Activated naive CD4-positive, alpha-beta T cell treated with anti-CD3 and anti-CD28 coated beads, Interleukin-2, amount 50 U/mL, for 72 hours (primary cell): ENCODE data around the gene SLC6A11. TPM values are rescaled to one million over a fixed set of nuclear protein-coding genes. Genes with fewer than 3 reads are reported as not detected.

Source experiments
- ATAC-seq, 2 donors: fragments of 150-1000 bp; cut with Tn5 transposase; 2 replicates each; pipeline ENCODE4 v1.10.0; 2021; ENCODE audit warnings: mild to moderate bottlenecking in 2 of 2, moderate library complexity in 2 of 2
- DNase-seq, 2 donors: peaks; one replicate each; pipeline ENCODE4 v3.0.0; 2021 to 2022; ENCODE audit warnings: low spot score in 2 of 2
- H3K27ac Mint-ChIP-seq, 2 donors: one replicate each; pipeline ENCODE4 v1.8.0; 2022; ENCODE audit warnings: mild to moderate bottlenecking in 2 of 2, mixed read lengths in 2 of 2
- H3K36me3 Mint-ChIP-seq, 2 donors: one replicate each; pipeline ENCODE4 v1.8.0; 2022; ENCODE audit warnings: mixed read lengths in 2 of 2
- H3K9me3 Mint-ChIP-seq, 2 donors: one replicate each; pipeline ENCODE4 v1.8.0; 2022; ENCODE audit warnings: mixed read lengths in 2 of 2
- total RNA-seq, 2 donors: library from RNA; stranded (reverse); gene quantifications; one replicate each; pipeline ENCODE4 v1.2.3, GENCODE V29; 2022

The SLC6A11 gene
- total RNA-seq, 2 donors from 2014 or later, result not detected

DNA sequence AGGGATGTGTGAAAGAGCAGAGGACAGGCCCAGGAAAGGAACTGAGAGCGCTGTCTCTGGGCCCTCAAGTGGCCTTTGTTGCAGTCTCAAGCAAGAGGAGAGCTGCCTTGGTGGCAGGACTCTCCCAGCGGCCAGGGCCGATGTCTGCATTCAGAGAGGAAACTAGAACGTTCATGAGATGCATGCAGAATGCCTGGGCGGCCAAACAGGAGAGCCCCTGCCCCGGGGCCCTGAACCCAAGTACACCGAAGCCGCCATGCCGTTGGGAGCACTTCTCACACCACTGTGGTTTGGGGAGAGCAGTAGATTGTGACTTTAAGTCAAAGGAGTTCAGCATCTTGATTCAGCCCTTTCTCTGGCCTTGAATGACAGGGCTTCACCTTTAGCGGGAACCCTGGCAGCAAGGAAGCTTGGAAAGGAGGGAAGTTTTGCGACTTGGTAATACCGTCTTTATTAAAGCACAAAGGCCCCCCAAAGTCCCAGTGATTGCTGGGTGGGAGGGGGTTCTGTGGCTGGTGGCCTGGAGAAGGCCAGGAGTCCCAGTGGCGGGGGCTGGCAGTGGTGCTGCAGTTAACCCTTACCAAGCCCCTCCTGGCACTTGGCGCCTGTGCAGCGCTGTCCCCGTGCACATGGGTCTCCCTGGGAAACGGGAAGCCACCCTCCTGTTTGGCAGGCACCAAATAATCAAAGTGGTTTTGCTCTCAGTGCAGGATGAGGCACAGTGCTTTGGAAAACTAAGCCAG, 36.2 kb downstream of the SLC6A11 start:
- Mint-ChIP-seq H3K9me3 (no peaks in the 10 kb centered on the region), H3K36me3 (no peaks in the 10 kb centered on the region), H3K27ac (peak overlapping the region in 1 of 2 donors; percentile 20)
- DNase-seq (no peak), ATAC-seq (no peak)

DNA sequence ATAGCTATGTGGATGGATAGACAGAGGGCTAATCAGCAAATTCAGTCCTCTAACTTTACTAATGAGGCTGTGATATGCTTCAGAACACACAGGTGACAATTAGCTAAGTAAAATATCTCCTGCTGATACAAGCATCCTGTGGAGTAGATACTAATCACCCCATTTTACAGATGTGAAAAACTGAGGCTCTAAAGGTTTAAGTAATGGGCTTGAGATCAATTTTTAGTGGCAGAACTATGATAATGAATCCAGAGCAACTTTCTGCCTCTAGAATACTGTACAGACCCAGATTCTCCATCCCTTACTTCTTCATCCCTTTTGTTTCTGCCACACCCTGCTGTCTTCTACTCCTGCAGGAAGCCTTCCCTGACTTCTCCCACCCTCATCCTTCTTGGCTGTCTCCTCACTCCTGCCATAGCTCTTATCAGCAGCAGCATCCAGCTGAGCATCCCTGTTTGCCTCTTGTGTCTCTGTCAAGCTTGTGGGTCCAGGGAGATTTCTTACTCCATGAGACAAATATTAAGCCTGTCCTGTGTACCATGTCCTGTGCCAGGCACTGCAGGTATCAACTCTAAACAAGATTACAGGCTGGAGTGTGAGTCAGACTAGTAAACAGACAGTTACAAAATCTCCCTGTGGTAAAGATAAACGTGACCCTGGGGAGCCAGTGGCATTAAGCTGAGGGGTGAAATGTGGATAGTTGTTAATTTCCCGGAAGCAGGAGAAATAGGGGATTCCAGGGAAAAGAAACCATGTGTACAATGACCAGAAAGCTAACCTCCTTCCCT, 39.2 kb downstream of the SLC6A11 start:
- H3K27ac Mint-ChIP-seq, result no peak overlapping the region
- DNase-seq, result no peak
- no peak for ATAC-seq
- H3K9me3 Mint-ChIP-seq, result no peaks in the 10 kb centered on the region
- H3K36me3 Mint-ChIP-seq, result no peaks in the 10 kb centered on the region

- ATAC-seq, result no peak
These were observed 40.0 kb downstream of the SLC6A11 start for GRCh38 chr3:10855871-10856662.

DNA sequence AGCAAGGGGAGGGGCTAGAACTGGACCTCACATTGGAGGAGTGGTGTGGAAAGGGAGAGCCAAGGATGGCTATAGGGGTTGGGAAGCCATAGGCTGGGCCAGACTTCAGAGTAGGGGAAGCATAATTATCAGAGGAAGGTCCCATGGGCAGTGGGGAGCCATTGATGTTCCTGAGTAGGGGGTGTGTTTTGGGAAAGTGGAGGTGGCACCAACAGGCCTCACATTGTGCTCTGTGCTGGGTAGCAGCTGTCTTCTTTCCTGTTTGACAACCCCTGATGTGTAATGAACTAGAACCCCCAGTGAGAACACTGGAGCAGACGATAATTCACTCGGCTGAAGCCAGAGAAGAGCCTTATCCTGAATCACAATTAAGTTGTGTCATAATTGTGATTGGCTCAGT, 41.2 kb downstream of the SLC6A11 start:
- Mint-ChIP-seq H3K36me3 (no peaks in the 10 kb centered on the region), H3K9me3 (no peaks in the 10 kb centered on the region), H3K27ac (no peak overlapping the region)
- ATAC-seq (no peak), DNase-seq (no peak)

More at GRCh38 chr3:10855871-10856662, 40.0 kb downstream of the SLC6A11 start:
- Mint-ChIP-seq H3K36me3 (no peaks in the 10 kb centered on the region), H3K9me3 (no peaks in the 10 kb centered on the region), H3K27ac (no peak overlapping the region)
- no peak for DNase-seq

DNA sequence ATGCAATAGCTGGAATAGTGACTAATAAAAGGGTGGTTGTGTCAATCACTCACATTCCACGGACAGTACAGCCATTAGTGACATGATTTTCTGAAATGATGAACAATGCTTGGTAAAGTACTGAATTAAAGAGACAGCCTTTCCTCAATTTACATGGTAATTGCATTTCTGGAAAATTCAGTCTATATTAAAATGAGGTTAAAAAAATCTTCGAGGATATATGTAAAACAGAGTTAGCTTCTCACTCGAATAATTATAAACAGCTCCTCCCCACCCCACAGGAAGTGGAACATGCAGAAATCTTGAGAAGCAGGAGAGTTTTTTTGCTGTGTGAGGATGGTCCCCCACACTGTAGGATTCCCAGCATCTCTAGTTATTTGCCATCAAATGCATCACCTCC, 42.1 kb downstream of the SLC6A11 start:
- Mint-ChIP-seq H3K9me3 (no peaks in the 10 kb centered on the region), H3K36me3 (no peaks in the 10 kb centered on the region), H3K27ac (no peak overlapping the region)
- ATAC-seq (no peak), DNase-seq (no peak)

DNA sequence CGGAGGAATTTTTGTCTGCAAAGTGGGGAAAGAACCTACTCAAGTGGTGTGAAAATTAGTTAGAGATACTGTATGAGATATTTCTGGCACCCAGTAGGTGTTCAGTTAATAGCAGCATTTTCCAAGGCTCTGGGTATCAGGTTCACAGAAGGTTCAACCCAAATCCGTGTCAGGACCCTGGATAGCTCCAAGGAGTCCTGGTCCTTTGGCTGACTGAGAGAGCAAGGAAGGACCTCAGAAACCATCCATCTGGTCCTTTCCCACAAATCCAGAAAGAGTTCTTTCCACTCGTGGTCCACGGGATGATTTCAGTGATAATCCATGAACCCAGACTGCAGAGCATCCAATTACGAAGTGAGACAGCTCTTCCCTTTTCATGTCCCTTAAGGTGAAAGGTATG, 51.4 kb downstream of the SLC6A11 start:
- ATAC-seq (no peak), DNase-seq (no peak)
- H3K36me3 Mint-ChIP-seq, result no peaks in the 10 kb centered on the region
- no peak overlapping the region for H3K27ac Mint-ChIP-seq
- H3K9me3 Mint-ChIP-seq, result peaks cover 0 to 5% of the 10 kb centered on the region in 2 donors

GRCh38 chr3:10869460-10869859, 53.4 kb downstream of the SLC6A11 start:
- ATAC-seq, result no peak
- Mint-ChIP-seq H3K9me3 (peaks cover 0 to 5% of the 10 kb centered on the region in 2 donors), H3K36me3 (no peaks in the 10 kb centered on the region), H3K27ac (no peak overlapping the region)
- DNase-seq, result no peak

DNA sequence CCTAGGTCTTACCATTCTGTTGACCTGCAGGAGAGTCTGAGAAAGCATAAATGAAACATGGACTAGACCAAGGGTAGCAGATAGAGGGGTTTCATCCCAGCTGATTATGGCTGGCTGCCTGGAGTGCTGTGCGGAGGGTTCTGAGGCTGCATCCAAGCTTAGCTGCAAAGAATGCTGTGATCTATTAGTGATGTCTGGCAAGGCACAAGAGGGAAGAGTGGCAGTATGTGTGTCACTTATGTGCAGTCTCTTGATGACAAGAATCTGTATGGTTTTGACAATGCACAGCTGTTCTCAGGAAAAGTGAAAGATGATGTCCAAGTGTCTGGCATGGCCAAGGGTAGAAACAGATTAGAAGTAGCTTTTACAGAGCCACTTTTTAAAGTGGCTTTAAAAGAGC, 54.3 kb downstream of the SLC6A11 start:
- Mint-ChIP-seq H3K36me3 (no peaks in the 10 kb centered on the region), H3K27ac (no peak overlapping the region), H3K9me3 (peaks cover 0 to 5% of the 10 kb centered on the region in 2 donors)
- no peak for DNase-seq
- ATAC-seq, result no peak

DNA sequence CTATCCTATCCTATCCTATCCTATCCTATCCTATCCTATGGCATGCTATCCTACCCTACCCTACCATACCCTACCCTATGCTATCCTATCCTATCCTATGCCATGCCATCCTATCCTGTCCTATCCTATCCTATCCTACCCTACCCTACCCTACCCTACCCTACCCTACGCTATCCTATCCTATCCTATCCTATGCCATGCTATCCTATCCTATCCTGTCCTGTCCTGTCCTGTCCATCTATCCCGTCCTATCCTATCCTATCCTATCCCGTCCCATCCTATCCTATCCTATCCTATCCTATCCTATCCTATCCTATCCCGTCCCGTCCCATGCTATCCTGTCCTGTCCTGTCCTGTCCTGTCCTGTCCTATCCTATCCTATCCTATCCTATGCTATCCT, 57.4 kb downstream of the SLC6A11 start:
- no peaks in the 10 kb centered on the region for H3K36me3 Mint-ChIP-seq
- H3K9me3 Mint-ChIP-seq, result no peaks in the 10 kb centered on the region

DNA sequence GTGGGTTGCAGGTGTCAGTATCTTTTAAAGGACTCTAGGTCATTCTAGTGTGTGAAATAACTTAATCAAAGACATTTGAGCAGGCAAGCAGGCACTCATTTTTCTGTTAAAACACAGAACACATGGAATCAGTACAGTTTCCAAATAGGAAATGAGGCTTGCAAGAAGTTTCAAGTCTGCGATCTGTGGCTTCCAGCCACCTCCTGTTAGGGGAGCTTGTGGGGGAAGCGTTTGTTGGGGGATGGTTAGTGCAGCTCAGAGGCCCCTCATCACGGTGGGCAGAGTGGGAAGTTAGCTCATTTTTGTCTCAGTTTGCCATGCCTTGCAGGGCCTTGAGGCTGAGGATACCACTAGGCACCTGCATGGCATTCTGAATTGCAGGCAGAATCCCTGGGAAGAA, 59.9 kb downstream of the SLC6A11 start:
- H3K9me3 Mint-ChIP-seq, result no peaks in the 10 kb centered on the region
- no peak overlapping the region for H3K27ac Mint-ChIP-seq
- no peaks in the 10 kb centered on the region for H3K36me3 Mint-ChIP-seq
- DNase-seq (no peak), ATAC-seq (no peak)

More for the DNA sequence above, 57.4 kb downstream of the SLC6A11 start:
- H3K27ac Mint-ChIP-seq, result no peak overlapping the region
- DNase-seq, result no peak
- peak in 1 of 2 donors; percentile 16 for ATAC-seq

DNA sequence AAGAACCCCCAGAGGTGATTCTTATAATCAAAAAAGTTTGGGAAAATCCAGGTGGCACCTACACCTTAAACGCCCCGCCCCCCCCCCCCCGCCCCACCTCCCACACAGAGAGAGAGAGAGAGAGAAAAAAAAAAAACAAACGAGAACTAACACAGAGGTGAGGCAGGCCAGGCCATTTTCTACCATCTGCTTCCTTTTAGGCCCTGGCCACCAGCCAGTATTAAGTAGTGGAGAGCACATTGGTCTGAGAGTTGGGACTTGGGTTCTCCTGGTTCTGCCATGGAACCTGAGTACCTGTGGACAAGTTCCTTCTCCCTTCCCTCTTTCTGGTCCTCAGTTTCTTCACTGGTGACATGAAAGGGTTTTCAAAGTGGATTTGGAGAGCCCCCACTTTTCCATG, 60.6 kb downstream of the SLC6A11 start:
- no peak for ATAC-seq
- no peaks in the 10 kb centered on the region for H3K36me3 Mint-ChIP-seq

DNA sequence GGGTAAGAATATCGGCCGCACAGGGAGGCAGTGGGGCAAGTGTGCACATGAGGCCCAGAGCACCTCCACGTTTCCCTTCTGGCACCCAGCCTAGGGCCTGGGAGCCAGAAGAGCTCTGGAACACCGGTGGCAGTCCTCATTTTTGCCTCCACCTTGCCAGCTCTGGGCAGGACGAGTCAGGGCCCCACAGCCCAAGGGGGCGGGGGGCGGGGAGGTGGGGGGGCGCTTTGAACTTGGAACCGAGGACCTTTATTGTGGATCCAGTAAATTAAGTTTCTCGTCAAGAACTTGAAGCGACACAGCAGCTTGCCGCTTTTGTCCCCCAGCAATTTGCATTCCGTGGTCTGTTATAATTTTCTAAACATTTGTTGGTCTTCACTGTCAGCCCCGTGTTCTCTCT, 66.8 kb downstream of the SLC6A11 start:
- no peak for ATAC-seq
- Mint-ChIP-seq H3K36me3 (no peaks in the 10 kb centered on the region), H3K27ac (no peak overlapping the region), H3K9me3 (no peaks in the 10 kb centered on the region)
- no peak for DNase-seq

More for the DNA sequence above, 60.6 kb downstream of the SLC6A11 start:
- Mint-ChIP-seq H3K9me3 (no peaks in the 10 kb centered on the region), H3K27ac (no peak overlapping the region)
- DNase-seq, result no peak

GRCh38 chr3:10883478-10884234, 67.6 kb downstream of the SLC6A11 start:
- no peak for ATAC-seq
- peaks cover 0 to 6% of the 10 kb centered on the region in 2 donors for H3K9me3 Mint-ChIP-seq
- no peak overlapping the region for H3K27ac Mint-ChIP-seq
- H3K36me3 Mint-ChIP-seq, result no peaks in the 10 kb centered on the region
- peak in 1 of 2 donors; percentile 8 for DNase-seq

DNA sequence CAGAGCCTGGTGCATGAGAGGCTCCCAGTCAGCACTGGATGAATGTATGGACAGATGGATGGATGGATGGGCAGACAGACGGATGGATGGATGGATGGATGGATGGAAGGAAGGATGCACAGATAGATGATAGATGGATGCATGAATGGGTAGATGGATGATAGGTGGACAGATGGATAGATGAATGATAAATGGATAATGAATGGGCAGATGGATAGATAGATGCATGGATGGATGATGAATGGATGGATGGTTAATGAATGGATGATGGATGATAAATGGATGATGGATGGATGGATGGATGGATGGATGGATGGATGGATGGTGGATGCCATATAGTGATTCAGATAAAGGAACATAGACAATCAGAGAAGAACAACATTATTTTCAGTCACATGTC, 71.0 kb downstream of the SLC6A11 start:
- DNase-seq, result no peak
- Mint-ChIP-seq H3K27ac (no peak overlapping the region), H3K36me3 (peaks cover 6 to 7% of the 10 kb centered on the region in 2 donors), H3K9me3 (peaks cover 6 to 17% of the 10 kb centered on the region in 2 donors)
- ATAC-seq, result no peak

DNA sequence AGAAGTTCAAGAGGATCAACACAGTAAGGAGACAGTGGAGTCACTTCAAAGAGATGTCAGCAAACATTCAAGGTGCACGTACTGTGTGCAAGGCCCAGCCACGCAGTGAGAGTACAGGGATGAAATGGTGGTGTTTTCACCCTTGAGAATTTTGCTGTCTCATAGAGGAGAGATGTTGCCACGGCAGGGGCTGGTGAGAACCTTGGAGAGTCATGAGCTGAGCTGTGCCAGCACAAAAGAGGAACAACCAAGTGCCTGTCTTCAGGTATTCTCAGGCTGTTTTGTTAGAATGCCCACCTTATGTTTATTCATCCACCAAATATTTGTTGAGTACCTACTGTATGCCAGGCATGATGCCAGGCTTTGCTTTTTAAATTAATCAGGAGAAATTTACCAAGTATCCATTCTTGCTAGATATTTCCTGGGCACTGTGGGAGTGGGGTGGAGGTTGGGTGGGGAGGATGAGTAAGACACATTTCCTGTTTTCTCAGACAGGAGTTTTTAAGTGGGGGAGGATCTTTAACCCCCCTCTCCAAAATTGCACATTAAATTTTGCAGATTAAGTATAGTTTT, 72.6 kb downstream of the SLC6A11 start:
- ATAC-seq (no peak), DNase-seq (no peak)
- Mint-ChIP-seq H3K9me3 (peaks cover 6 to 23% of the 10 kb centered on the region in 2 donors), H3K36me3 (peaks cover 6 to 7% of the 10 kb centered on the region in 2 donors), H3K27ac (no peak overlapping the region)
